GM11168 (cell line): ENCODE measurements around the gene MOXD1.

Experiments used
- in situ Hi-C: fragments of 300-500 bp; cut with MboI; formaldehyde crosslinking; loops from one replicate; pipeline ENCODE4 v1.12.0; 2022; ENCODE audit warnings: low sequenced_read_pairs; ENCODE audit not compliant: unreplicated experiment

MOXD1 gene

GRCh38 chr6:132401618-132402285 lies 477 bp upstream of the MOXD1 start:
- in situ Hi-C loops = no loop called here

- in situ Hi-C loops = no loop called here
Observed at GRCh38 chr6:132400555-132400882, 756 bp downstream of the MOXD1 start.

DNA sequence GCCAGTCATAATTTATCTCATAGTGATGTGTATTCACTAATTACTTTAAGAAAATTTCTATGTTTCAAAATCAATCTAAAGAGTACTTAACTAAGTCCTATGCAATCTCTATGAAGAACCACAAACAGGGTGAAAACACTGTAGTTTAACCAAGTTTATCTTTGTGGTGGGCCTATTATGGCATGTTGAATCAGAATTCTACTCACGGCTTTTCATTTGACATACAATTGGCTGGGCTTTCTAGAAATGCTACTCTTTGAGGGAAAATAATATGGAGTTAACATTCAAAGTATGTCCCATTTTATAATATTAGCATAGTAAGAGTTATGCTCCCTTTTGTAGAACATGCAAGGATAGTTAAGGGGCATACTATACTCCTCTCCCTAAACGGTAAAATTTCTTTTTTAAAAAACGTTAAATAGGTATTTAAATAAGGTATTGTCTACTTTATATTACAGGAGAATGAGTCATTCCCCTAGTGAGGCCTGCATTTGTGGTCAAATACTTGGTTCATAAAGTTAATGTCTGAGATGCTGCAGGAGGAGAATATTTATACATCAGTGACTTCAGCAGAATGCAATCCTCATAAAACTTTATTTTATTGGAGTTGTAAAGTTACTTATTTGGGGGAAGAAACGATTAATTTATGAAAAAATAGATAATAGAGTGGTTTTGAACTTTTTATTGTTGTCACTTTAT lies 1.8 kb downstream of the MOXD1 start:
- in situ Hi-C loops = no loop called here

- in situ Hi-C loops = no loop called here
Observed at GRCh38 chr6:132395015-132395597, 6.2 kb downstream of the MOXD1 start.

GRCh38 chr6:132392792-132393191 lies 8.5 kb downstream of the MOXD1 start:
- in situ Hi-C loops = no loop called here

GRCh38 chr6:132392270-132392646 lies 9.0 kb downstream of the MOXD1 start:
- in situ Hi-C loops = no loop called here

- in situ Hi-C loops = no loop called here
Observed at GRCh38 chr6:132391391-132392269, 9.6 kb downstream of the MOXD1 start.

DNA sequence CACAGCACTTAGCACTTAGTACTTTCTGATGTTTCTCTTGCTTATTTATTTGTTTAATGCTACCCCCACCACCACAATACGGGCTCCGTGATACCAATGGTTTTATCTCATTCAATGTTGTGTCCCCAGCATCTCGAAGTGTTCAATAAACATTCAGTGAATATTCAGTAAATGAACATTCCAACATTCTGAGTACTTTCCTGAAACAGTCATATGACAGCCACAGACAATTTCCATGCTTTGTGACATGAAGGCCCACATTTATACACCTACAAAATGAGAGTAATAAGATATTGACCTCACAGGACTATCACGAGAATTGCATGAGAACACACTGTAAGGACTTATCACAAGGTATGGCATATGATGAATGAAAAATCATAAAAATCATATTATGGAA lies 10.8 kb downstream of the MOXD1 start:
- in situ Hi-C loops = no loop called here

- in situ Hi-C loops = no loop called here
Observed at GRCh38 chr6:132390017-132390416, 11.3 kb downstream of the MOXD1 start.

DNA sequence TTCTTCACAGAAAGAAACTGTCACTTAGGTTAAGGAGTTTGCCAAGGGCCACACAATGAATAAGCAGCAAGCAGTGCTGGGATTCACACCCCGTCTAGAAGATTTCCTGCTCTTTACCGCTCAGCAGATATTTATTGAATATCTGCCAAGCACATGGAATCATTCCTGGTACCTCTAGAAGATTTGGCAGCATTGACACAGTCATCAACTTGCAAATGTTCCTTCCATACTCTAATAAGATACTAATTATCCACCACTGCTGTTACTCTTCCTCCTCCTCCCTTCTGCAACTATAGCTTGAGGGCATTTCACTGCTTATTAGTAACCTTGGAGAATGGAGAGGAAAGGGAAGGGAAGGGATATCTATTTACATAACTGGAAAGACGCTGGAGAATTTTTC lies 13.0 kb downstream of the MOXD1 start:
- in situ Hi-C loops = no loop called here

GRCh38 chr6:132382630-132383175 lies 18.6 kb downstream of the MOXD1 start:
- in situ Hi-C loops = no loop called here

- in situ Hi-C loops = no loop called here
Observed at GRCh38 chr6:132381381-132381780, 19.9 kb downstream of the MOXD1 start.

DNA sequence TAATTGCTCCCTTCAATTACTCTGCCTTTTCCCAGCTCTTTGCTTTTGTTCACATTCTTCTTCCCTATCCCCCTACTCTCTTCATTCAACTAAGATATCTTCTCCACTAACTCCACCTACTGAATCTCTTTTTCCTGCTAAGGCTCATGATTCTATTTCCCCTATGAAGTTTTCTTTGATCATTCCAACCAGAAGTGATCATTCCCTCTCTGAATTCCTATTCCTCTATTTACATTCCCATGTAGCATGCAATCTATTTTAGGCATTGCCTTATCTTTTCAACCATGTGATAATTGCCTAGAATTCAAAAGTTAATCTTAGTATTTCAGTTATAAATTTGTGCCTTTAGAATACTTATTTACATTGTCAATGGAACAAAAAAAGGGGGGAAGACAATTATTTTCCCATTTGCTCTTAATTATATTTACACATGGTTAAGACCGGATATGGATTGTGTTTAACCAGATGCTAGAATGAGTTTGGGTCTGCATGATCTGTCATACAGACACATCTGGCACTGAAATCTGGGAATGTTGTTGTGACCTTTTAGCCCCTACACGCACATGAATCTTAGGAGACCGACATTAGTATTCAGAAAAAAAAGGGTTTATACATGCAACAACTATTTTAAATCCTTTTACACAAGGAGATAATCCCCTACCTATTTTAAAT lies 20.8 kb downstream of the MOXD1 start:
- in situ Hi-C loops = no loop called here

DNA sequence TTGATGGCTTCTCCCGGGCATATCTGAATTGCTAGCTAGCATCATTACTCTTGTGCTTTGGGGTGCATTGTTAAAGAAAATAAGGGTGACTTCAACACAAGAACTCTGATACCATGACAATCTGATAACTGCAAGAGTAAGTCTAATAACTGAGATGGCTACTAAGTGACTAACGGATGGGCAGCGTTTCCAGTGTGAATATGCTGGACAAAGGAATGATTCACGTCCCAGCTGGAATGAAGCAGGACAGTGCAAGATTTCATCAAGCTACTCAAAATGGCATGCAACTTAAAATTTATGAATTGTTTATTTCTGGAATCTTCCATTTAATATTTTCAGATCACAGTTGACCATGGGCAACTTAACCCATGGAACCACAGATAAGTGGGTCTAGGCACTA lies 31.7 kb downstream of the MOXD1 start:
- in situ Hi-C loops = no loop called here

- in situ Hi-C loops = no loop called here
Observed at GRCh38 chr6:132368916-132369481, 32.3 kb downstream of the MOXD1 start.

GRCh38 chr6:132365281-132365907 lies 35.9 kb downstream of the MOXD1 start:
- in situ Hi-C loops = no loop called here

GRCh38 chr6:132364306-132365074 lies 36.8 kb downstream of the MOXD1 start:
- in situ Hi-C loops = no loop called here

- in situ Hi-C loops = no loop called here
Observed at GRCh38 chr6:132362442-132363185, 38.7 kb downstream of the MOXD1 start.
